GM18502 (cell line): Measurements from ENCODE around the gene ATP2A2.

Source experiments
- ATAC-seq: cut with Tn5 transposase; IDR thresholded peaks from one replicate; pipeline ENCODE4 v1.9.1; 2021; ENCODE audit warnings: mild to moderate bottlenecking; ENCODE audit not compliant: unreplicated experiment, poor library complexity

The ATP2A2 gene

DNA sequence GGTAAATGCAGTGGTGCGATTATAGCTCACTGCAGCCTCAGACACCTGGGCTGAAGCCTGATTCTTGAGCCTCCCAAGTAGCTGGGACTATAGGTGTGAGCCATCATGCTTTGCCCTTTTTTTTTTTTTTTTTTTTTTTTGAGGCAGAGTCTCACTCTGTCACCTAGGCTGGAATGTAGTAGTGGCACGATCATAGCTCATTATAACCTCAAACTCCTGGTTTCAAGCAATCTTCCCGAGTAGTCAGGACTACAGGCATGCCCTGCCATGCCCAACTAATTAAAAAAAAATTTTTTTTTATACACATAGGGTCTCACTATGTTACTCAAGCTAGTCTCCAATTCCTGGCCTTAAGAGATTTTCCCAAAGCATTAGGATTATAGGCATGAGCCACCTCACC lies 6.9 kb downstream of the ATP2A2 start:
- ATAC-seq: no peak

DNA sequence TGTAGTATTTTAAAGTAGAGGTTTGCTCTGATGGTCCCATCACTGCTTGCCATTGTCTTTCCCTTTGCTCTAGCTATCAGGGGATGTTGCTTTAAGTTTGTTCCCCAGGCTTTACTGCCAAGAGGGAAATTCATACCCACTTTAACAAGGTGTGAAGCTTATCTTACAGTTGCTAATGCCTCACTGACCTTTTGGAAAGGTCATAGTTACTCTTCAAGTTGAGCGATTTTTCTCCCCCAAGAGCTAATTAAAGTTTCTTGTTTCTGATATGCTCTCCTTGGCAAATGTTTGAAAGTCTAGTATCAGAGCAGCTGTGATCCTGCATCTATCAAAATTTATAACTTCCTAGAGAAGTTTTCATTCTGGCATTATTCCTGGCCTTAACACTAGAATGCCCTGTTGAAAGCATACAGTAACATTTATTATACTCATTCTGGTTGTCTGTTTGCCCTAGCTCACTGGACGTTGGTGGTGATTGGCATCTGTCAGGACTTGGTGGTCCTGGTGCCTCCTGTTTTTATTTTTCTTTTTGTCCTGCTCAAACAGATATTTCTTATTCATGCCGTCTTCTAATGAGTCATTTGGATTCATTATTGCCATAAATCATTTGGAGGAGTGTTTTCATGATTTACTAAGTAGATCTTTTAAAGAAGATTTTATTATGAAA lies 8.1 kb downstream of the ATP2A2 start:
- no peak for ATAC-seq

DNA sequence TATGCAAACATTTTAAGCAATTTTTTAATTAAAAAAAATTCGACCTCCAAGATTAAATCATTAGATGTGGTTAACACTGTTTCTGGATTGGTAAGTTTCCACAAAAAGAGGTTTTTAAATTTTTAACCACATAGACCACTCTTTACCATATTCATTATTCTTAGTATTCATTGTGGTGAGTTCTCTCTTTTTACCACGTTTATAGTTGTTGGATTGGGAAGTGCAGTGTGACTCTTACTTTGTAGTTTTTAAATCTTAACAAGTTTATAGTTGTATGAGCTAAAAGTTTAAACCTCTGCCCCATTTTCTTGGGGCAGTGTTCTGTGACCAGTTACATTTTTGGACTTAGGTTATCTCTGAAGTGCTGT lies 8.6 kb downstream of the ATP2A2 start:
- no peak for ATAC-seq

DNA sequence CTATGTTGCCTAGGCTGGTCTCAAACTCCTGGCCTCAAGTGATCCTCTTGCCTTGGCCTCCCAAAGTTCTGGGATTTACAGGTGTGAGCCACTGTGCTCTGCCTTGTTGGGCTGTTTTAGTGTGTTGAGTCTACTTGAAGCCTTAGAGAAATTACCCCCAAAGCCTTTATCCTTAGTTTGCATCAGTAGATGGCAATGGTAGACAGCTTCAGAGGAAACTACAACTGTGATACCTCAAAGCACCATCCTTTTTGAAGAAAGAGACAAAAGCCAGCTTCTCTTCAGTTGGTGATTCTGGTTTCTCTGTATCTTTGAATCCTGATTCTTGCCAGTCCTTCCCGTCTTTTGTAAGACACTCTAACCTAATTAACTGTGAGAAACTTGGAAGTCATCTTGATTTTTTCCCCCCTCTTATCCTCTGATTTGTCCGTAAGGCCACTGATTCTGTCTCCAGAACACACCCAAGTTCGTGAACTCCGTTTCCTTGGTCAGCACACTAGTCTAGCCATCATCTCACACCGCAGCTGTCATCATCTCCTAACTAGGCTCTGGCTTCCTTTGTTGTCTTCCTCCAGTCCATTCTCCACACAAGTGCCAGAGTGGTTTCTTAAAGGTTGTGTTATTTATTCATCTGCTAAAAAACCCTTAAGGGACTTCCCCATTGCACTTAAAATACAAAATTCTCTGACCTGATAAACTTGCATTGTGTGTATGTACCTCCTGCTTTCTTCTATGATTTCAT lies 20.2 kb downstream of the ATP2A2 start:
- no peak for ATAC-seq

DNA sequence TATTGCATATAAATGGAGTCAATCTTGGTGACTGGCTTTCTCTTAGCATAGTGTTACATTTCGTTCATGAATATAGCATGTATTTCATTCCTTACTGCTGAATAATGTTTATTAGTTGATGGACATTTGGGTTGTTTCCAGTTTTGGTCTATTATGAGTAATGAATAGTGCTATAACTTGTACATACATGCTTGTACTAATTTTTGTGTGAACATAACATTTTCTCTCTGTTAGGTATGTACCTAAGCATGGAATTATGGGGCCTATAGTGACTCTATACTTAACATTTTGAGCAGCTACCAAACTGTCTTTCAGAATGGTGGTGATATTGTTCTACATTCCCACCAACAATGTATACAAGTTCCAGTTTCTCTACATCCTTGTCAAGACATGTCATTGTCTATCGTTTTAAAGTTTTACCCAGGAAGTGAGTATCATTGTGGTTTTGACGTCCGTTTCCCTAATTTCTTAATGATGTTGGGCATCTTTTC lies 23.1 kb downstream of the ATP2A2 start:
- ATAC-seq: no peak

DNA sequence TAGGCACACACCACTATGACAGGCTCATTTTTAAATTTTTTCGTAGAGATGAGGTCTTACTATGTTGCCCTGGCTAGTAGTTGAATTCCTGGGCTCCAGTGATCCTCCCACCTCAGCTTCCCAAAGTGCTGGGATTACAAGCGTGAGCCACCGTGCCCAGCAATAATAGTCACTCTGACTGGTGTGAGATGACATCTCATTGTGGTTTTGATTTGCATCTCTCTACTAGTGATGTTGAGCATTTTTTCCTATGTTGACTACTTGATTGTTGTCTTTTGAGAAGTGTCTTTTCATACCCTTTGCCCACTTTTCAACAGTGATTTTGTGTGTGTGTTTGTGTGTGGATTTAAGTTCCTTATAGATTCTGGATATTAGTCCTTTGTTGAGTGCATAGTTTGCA lies 26.3 kb downstream of the ATP2A2 start:
- ATAC-seq: no peak

DNA sequence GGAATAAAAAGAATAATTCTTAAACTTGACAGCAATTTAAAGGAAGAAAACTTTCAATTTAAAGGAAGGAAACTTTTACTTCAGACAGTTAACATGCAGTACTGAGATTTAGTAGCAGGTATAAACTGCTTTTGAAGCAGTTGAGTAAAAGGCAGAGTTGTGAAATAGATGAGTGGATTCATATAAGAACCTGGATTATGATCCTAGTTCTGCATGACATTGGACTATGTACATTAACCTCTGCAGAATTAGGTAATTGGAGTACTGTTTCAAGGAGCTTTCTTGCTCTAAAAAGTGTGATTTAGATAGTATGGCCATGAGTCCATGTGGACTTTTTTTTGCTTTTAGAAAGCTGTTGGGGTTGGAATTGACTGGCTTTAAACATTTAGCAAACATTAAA lies 29.7 kb downstream of the ATP2A2 start:
- no peak for ATAC-seq

DNA sequence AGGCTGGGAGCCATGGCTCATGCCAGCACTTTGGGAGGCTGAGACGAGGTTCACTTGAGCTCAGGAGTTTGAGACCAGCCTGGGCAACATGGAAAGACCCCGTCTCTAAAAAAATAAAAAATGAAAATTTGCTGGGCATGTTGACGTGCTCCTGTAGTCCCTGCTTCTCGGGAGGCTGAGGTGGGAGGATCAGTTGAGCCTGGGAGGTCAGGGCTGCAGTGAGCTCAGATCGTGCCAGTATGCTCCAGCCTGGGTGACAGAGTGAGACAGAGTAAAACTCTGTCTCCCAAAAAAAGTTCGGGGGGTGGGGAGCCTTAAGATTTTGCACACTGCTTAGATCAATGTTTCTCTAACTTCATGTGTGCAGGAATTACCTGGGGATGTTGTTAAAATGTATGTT lies 30.9 kb downstream of the ATP2A2 start:
- no peak for ATAC-seq

DNA sequence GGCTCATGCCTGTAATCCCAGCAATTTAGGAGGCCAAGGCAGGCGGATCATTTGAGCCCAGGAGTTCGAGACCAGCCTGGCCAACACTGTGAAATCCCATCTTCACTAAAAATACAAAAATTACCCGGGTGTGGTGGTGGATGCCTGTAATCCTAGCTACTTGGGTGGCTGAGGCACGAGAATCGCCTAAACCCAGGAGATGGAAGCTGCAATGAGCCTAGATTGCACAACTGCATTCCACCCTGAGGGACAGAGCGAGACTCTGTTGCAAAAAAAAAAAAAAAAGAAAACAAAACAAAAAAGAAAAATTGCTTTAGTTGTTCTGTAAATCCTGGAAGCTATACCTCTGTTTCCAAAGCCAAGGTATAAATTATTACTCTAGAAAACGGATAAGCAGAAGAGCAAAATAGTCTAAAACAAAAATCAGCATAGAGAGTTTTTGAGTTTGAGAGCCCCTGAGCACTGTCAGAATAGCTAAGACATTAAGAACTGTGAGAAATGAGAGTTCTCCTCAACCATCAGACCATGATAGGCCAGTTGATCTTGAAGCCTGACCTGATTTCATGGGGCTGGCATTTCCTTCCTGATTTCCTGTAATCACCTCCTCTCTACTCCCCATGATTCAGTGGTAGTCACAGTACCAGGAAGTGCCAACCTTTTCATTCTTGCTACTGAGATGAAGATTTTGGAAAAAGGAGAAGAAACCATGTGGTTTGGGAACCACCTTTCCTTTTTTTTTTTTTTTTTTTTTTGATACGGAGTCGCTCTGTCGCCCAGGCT lies 31.7 kb downstream of the ATP2A2 start:
- ATAC-seq: no peak

DNA sequence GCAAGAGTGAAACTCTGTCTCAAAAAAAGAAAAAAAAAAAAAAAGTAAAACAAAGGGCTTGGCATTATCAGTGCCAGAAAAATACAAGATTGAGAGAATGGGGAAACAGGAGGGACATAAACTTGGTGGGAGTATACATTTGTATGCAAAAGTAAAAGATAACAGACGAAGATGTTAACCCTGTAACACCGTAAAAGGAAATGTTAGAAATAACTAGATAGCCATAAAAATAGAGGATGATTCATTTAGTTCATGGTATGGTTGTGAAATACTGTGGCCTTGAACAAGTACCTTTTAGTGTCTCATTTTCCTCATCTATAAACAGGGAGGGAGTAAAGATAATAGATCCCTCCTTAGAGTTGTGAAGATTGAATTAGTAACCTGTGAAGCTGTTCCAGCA lies 33.3 kb downstream of the ATP2A2 start:
- ATAC-seq: no peak

DNA sequence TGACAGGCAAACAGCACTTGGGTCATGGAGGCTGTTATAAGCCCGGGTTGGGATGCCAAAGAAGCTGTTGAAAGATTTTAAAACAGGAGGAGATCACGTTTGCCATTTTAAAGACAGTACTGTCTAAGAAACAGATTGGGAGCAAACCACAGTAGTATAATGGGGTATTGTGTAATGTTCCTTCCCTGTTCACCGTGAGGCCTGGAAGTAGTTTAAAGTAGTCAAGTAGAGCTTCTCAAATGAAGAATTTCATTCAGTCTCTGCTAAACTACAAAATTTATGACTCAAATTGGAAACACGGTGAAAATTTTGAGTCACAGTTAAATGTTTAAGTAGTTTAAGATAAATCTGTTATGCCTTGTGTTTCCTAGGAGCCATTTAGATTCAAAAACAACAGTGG lies 35.8 kb downstream of the ATP2A2 start:
- ATAC-seq: no peak

DNA sequence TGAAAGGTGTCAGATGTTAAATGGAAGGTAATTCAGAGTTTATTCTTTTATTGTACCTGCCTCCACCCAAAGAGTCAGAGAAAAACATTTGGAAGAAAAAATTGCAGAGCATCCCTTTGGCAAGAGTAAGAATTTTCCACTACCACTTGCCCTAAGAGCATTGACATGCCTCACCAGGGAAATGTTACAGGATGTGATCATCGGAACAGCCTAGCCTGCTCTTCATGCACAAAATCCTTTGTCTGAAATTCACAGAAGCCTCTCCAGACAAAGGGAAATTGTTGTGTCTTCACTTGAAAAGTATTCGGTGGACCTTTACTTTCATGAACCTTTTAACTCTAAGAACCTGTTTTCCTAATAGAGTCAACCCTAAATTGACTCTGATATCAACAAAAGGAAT lies 36.9 kb downstream of the ATP2A2 start:
- no peak for ATAC-seq

DNA sequence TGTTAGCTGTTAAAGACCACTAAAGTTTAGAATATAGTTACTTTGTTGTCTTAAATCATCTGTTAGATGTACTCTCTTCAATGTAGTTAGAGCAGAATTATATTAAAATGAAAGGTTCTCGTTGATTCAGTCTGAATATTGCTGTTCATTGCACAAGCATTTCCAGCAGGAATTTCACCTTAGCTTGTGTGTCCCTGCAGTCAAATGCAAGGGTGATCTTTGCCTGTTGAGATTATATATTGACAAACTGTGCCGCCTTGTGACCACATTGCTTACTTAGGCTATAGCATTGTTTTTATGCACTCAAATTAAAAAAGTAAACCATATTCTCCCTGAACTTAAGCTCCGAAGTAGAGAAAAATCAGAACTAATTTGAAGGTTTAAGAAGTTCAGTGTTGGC lies 39.5 kb downstream of the ATP2A2 start:
- ATAC-seq: no peak

DNA sequence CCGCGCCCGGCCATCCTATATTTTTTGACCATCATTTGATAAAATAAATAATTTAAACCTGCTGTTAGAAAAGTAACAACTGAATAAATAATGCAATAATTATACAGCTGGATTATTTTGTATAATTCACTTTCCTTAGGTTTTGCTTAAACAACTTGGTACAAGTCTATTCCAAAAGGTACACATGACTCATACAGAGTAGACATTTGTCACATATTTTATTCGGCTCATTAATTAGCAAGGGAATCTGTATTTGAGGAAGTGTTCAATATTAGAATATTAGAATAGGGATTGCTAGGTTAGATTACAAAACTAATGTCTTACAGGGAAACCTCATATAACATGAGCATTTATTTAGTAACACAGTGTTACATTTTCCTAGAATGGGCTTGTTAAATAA lies 48.7 kb downstream of the ATP2A2 start:
- no peak for ATAC-seq

DNA sequence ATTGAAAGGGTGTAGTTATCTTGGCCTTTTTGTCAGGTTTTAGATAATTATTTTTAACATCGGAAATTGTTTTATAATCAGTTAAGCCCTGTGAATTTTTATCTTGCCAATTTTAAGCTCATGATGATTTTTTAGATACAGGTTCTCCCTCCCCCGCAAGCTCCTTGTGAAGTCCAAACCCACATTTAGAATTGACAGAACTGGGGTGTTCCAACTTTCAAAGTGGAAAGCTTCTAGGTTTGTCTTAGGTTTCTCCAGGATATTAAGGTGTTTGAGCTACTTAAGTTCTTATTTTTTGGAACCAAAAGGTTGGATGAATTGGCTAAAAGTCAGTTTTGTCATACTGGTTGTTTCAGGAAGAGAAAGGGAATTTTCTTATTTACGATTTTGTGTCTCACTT lies 49.1 kb downstream of the ATP2A2 start:
- ATAC-seq: no peak

DNA sequence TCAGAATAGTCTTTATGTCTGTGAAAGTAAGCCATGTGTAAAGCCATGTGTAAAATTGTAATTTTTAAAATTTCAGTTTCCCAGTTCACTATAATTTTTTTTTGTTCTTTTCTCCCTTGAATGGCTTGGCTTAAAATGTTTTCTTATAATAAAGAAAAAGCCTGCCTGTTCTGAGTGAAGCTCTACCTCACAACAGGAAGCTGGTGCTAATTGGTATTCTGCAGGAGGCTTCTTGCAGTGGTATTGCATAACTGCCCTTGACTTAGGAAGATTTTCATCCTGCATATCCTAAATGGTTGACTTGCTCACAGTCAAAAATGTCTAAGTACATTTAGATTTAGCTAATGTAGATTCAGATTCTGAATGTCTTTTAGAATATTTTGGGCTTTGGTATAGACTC lies 49.5 kb downstream of the ATP2A2 start:
- ATAC-seq: no peak

DNA sequence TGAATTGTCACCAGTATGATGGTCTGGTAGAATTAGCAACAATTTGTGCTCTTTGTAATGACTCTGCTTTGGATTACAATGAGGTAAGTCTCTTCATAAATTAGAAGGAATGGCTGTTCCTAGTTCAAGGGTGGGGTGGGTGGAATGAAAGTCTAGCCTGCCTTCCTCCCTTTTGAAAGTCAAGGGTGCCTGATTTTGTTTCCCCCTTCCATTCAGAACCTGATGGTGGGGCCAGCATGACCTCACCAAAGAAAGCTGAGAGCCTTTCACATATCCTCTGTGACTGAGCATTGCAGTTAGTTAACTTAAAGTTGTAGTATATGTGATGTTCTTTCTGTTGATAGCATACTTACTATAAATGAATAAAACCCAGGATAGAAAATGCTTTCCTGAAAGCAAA lies 52.2 kb downstream of the ATP2A2 start:
- ATAC-seq: no peak

DNA sequence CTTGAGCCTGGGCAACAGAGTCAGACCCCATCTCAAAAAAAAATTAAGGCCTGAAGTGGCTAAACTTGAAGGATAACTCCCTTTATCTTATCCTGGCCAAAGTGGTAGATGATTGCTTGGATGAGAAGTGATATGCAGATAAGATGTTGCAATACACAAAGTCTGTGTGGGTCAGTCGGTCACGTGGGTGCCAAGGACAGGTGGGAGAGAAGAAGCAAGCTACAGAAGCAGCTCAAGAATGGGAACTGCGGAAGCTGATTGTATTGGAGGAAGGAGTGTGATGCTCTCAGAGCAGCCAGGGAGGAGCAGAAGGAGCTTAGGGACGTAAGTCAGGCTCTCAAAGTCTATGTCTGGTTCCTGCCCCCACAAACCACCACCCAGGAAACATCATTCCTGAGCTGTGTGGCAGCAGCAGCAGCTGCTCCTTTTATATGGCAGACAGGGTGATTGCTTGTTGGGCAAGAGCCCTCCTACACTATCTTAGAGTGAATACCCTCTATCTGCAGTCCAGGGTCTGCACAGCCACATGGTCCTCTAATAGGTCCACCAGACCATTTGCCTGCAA lies 54.5 kb downstream of the ATP2A2 start:
- ATAC-seq: no peak

DNA sequence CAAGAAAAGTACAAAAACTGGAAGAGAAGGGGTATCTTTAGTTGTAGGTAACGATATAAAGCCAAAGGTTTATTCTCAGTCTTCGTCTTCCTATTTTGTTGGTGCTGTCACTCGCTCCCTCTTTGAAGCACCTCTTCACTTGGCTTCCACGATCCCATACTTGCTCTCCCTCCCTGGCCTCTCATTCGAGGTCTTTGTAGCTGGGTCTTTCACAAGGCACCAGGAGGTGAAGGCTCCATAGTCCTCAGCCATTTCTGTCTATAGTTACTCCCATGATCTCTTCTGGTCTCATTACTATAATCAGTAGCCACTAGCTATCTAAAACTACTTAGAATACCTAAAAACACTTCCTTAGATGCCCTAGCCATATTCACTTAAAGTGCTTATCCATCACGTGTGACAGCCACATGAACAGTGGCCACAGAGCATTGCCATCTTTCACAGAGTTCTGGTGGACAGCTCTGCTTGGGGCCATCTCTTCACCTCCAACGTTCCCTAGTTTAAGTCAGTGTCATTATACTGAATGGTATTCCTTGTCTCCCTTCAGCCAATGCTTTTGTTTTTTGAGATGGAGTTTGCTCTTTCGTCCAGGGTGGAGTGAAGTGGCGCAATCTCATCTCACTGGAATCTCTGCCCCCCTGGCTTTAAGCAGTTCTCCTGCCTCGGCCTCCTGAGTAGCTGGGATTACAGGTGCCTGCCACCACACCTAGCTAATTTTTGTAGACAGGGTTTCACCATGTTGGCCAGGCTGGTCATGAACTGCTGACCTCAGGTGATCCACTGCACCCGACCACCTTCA lies 57.1 kb downstream of the ATP2A2 start:
- no peak for ATAC-seq

DNA sequence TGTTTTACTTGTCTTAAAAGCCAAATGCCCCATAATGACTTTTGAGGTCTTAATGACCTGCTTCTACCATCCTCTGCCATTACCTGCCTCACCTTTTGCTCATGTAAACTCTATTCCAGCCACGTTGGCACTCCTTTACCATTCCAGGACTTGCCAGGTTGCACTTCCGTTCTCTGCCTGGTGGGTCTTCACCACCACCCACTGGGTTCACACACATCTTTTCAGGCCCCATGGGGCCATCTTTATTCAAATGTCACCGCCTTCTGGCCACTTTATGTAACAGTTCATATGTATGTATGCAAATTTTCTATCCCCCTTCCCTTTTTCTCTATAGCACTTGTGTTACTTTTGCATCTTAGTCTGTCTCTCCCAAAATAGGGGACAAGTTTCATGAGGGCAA lies 57.7 kb downstream of the ATP2A2 start:
- ATAC-seq: no peak
